Measurements from ENCODE around the gene ACTN4. TPM values are rescaled to one million over a fixed set of nuclear protein-coding genes. Genes with fewer than 3 reads are reported as not detected.

ACTN4 gene
- total RNA-seq, 1 experiment from 2014 or later: 3,297 TPM

GRCh38 chr19:38639679-38640078, 7.8 kb upstream of the ACTN4 start:
- Histone ChIP-seq H3K36me3 (ENCODE audit: control insufficient read depth, insufficient read depth, low read length) (peaks cover 19% of the 10 kb centered on the region), H3K27ac (ENCODE audit: low read length) (no peak overlapping the region), H3K4me1 (ENCODE audit: control insufficient read depth, insufficient read depth, low read length) (peaks cover 8% of the 10 kb centered on the region), H3K9me3 (ENCODE audit: control insufficient read depth, insufficient read depth, low read depth, low read length) (no peaks in the 10 kb centered on the region), H3K4me3 (ENCODE audit: low read depth in 2 of 2, low read length in 2 of 2) (no peak overlapping the region), H3K27me3 (ENCODE audit: control insufficient read depth, insufficient read depth, low read length) (no peaks in the 10 kb centered on the region)
- peak; percentile 11; the same call in 1 of the 2 replicates for ATAC-seq
- intact Hi-C loops (cut with micrococcal nuclease; ENCODE audit: unreplicated experiment): loop anchor here (10.0 kb wide), 1 partner anchor 235 kb away; the partner anchor contains the start of gene FAM98C
- no peak for TF ChIP-seq SIN3A (IDR thresholded peaks at IDR 0.05; ENCODE audit: borderline replicate concordance, insufficient read depth, low read depth, low read length)
- TF ChIP-seq TCF7L2 (IDR thresholded peaks at IDR 0.05; ENCODE audit: low read depth, low read length): no peak
- no peak for TF ChIP-seq CTCF (IDR thresholded peaks at IDR 0.05)
- TF ChIP-seq REST (IDR thresholded peaks at IDR 0.05; ENCODE audit: insufficient read depth in 1 of 2, low read depth in 2 of 2, low read length in 1 of 2): no peak
- TF ChIP-seq POLR2AphosphoS5 (IDR thresholded peaks at IDR 0.05; ENCODE audit: low read depth, low read length): no peak
- in situ Hi-C loops (cut with HindIII; ENCODE audit: low pct_unique_long_range_greater_than_20kb, low sequenced_read_pairs): no loop called here
- TSS peak; percentile 11 for BruUV-seq (replicated peaks)
- CTCF ChIA-PET: interaction anchor here (0.5 to 1.9 kb wide), 5 partner anchors 83 to 124 kb away, joined by 4 to 16 read pairs (median 5); no protein-coding TSS in a partner anchor
- DNase-seq (ENCODE audit: low read depth, low spot score): no peak
- POLR2A ChIA-PET: interaction anchor here (0.6 to 1.6 kb wide), 6 partner anchors 10 to 762 kb away, joined by 3 to 13 read pairs (median 4); no protein-coding TSS in a partner anchor

GRCh38 chr19:38640368-38640767, 7.1 kb upstream of the ACTN4 start:
- Histone ChIP-seq H3K4me3 (ENCODE audit: low read depth in 2 of 2, low read length in 2 of 2) (no peak overlapping the region), H3K9me3 (ENCODE audit: control insufficient read depth, insufficient read depth, low read depth, low read length) (no peaks in the 10 kb centered on the region), H3K36me3 (ENCODE audit: control insufficient read depth, insufficient read depth, low read length) (peaks cover 13% of the 10 kb centered on the region), H3K27ac (ENCODE audit: low read length) (no peak overlapping the region), H3K27me3 (ENCODE audit: control insufficient read depth, insufficient read depth, low read length) (no peaks in the 10 kb centered on the region), H3K4me1 (ENCODE audit: control insufficient read depth, insufficient read depth, low read length) (peaks cover 8% of the 10 kb centered on the region)
- ATAC-seq: peak; percentile 15
- ChIA-PET POLR2A (interaction anchor here (0.6 to 1.6 kb wide), 3 partner anchors 26 to 761 kb away, joined by 3 to 13 read pairs (median 5); no protein-coding TSS in a partner anchor), CTCF (interaction anchor here (0.6 to 1.1 kb wide), 4 partner anchors 36 to 1665 kb away, joined by 3 to 7 read pairs (median 4); no protein-coding TSS in a partner anchor)
- in situ Hi-C loops (cut with HindIII; ENCODE audit: low pct_unique_long_range_greater_than_20kb, low sequenced_read_pairs): no loop called here
- no TSS peak for BruUV-seq (replicated peaks)
- intact Hi-C loops (cut with micrococcal nuclease; ENCODE audit: unreplicated experiment): no loop called here
- no peak for DNase-seq (ENCODE audit: low read depth, low spot score)
- no peak for TF ChIP-seq CTCF (IDR thresholded peaks at IDR 0.05)
- no peak for TF ChIP-seq POLR2AphosphoS5 (IDR thresholded peaks at IDR 0.05; ENCODE audit: low read depth, low read length)
- TF ChIP-seq SIN3A (IDR thresholded peaks at IDR 0.05; ENCODE audit: borderline replicate concordance, insufficient read depth, low read depth, low read length): no peak
- no peak for TF ChIP-seq TCF7L2 (IDR thresholded peaks at IDR 0.05; ENCODE audit: low read depth, low read length)
- TF ChIP-seq REST (IDR thresholded peaks at IDR 0.05; ENCODE audit: insufficient read depth in 1 of 2, low read depth in 2 of 2, low read length in 1 of 2): no peak

Data from Panc1 (cell line).